ENCODE data around the gene SUN1. TPM values are rescaled to one million over a fixed set of nuclear protein-coding genes. Genes with fewer than 3 reads are reported as not detected.

Gene SUN1
- total and polyA plus RNA-seq, 2 of the 8 experiments (the other 6 are each of a cell fraction or from before 2014, with no cell fraction given), result 108 to 158 TPM

DNA sequence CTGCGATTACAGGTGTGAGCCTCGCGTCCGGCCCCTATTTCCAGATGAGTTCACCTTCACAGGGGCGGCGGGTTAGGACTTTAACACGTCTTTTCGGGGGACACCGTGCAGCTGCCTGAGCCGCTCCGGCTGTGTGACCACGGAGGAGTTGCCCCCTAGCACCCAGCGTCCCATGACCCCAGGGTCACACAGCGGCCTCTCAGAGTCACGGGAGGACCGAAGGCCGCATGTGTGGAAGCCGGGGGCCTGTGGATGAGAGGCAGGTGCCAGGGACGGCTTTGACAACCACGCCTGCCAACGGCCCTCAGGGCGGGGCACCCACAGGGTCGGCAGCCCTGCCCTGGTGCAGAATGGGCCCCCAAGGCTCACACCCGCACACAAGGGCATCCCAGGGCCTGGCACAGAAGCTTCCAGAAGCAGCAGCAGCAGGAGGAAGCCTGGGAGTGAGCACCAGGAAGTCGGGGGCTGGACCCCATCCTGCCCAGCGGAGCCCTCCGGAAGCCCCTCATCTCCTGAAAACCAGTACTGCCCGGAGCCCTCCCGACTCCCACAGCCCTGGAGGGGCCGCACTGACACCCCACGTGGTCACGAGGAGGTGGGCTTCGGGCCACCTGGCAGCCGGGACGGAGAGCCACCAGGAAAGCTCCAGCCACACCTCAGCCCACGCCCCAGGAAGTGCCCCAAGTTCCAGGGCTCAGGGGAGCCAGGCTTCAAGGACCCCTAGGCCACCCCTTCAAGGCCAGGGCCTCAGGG lies 89.5 kb downstream of the SUN1 start (continued):
- TF ChIP-seq, protein P1, sequence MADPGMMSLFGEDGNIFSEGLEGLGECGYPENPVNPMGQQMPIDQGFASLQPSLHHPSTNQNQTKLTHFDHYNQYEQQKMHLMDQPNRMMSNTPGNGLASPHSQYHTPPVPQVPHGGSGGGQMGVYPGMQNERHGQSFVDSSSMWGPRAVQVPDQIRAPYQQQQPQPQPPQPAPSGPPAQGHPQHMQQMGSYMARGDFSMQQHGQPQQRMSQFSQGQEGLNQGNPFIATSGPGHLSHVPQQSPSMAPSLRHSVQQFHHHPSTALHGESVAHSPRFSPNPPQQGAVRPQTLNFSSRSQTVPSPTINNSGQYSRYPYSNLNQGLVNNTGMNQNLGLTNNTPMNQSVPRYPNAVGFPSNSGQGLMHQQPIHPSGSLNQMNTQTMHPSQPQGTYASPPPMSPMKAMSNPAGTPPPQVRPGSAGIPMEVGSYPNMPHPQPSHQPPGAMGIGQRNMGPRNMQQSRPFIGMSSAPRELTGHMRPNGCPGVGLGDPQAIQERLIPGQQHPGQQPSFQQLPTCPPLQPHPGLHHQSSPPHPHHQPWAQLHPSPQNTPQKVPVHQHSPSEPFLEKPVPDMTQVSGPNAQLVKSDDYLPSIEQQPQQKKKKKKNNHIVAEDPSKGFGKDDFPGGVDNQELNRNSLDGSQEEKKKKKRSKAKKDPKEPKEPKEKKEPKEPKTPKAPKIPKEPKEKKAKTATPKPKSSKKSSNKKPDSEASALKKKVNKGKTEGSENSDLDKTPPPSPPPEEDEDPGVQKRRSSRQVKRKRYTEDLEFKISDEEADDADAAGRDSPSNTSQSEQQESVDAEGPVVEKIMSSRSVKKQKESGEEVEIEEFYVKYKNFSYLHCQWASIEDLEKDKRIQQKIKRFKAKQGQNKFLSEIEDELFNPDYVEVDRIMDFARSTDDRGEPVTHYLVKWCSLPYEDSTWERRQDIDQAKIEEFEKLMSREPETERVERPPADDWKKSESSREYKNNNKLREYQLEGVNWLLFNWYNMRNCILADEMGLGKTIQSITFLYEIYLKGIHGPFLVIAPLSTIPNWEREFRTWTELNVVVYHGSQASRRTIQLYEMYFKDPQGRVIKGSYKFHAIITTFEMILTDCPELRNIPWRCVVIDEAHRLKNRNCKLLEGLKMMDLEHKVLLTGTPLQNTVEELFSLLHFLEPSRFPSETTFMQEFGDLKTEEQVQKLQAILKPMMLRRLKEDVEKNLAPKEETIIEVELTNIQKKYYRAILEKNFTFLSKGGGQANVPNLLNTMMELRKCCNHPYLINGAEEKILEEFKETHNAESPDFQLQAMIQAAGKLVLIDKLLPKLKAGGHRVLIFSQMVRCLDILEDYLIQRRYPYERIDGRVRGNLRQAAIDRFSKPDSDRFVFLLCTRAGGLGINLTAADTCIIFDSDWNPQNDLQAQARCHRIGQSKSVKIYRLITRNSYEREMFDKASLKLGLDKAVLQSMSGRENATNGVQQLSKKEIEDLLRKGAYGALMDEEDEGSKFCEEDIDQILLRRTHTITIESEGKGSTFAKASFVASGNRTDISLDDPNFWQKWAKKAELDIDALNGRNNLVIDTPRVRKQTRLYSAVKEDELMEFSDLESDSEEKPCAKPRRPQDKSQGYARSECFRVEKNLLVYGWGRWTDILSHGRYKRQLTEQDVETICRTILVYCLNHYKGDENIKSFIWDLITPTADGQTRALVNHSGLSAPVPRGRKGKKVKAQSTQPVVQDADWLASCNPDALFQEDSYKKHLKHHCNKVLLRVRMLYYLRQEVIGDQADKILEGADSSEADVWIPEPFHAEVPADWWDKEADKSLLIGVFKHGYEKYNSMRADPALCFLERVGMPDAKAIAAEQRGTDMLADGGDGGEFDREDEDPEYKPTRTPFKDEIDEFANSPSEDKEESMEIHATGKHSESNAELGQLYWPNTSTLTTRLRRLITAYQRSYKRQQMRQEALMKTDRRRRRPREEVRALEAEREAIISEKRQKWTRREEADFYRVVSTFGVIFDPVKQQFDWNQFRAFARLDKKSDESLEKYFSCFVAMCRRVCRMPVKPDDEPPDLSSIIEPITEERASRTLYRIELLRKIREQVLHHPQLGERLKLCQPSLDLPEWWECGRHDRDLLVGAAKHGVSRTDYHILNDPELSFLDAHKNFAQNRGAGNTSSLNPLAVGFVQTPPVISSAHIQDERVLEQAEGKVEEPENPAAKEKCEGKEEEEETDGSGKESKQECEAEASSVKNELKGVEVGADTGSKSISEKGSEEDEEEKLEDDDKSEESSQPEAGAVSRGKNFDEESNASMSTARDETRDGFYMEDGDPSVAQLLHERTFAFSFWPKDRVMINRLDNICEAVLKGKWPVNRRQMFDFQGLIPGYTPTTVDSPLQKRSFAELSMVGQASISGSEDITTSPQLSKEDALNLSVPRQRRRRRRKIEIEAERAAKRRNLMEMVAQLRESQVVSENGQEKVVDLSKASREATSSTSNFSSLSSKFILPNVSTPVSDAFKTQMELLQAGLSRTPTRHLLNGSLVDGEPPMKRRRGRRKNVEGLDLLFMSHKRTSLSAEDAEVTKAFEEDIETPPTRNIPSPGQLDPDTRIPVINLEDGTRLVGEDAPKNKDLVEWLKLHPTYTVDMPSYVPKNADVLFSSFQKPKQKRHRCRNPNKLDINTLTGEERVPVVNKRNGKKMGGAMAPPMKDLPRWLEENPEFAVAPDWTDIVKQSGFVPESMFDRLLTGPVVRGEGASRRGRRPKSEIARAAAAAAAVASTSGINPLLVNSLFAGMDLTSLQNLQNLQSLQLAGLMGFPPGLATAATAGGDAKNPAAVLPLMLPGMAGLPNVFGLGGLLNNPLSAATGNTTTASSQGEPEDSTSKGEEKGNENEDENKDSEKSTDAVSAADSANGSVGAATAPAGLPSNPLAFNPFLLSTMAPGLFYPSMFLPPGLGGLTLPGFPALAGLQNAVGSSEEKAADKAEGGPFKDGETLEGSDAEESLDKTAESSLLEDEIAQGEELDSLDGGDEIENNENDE (IDR thresholded peaks at IDR 0.05; ENCODE audit: insufficient replicate concordance, low read length), result no peak
- TF ChIP-seq HDAC2 (IDR thresholded peaks at IDR 0.05; ENCODE audit: borderline replicate concordance in 1 of 2, low read depth in 2 of 2, low read length in 2 of 2) (no peak), NRF1 (IDR thresholded peaks at IDR 0.05; ENCODE audit: low read depth, low read length) (no peak), RAD21 (IDR thresholded peaks at IDR 0.05 in 1 of 2, conservative IDR thresholded peaks at IDR 0.05 in 1 of 2; ENCODE audit: low read depth in 2 of 2, low read length in 2 of 2) (no peak)
- TF ChIP-seq, protein P2, sequence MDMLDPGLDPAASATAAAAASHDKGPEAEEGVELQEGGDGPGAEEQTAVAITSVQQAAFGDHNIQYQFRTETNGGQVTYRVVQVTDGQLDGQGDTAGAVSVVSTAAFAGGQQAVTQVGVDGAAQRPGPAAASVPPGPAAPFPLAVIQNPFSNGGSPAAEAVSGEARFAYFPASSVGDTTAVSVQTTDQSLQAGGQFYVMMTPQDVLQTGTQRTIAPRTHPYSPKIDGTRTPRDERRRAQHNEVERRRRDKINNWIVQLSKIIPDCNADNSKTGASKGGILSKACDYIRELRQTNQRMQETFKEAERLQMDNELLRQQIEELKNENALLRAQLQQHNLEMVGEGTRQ (IDR thresholded peaks at IDR 0.05; ENCODE audit: low read length), result no peak
